Epithelial cell of alveolus of lung (primary cell): ENCODE results near the gene OR10H5. TPM values are rescaled to one million over a fixed set of nuclear protein-coding genes. Genes with fewer than 3 reads are reported as not detected.

Experiments
- total RNA-seq: library from RNA; depleted of rRNA; stranded (reverse); fragments of >200 nt; gene quantifications from 2 replicates; pipeline ENCODE4 v1.2.1, GENCODE V29; 2015

OR10H5 gene, protein sequence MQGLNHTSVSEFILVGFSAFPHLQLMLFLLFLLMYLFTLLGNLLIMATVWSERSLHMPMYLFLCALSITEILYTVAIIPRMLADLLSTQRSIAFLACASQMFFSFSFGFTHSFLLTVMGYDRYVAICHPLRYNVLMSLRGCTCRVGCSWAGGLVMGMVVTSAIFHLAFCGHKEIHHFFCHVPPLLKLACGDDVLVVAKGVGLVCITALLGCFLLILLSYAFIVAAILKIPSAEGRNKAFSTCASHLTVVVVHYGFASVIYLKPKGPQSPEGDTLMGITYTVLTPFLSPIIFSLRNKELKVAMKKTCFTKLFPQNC
- not detected in 2 replicates for total RNA-seq

DNA sequence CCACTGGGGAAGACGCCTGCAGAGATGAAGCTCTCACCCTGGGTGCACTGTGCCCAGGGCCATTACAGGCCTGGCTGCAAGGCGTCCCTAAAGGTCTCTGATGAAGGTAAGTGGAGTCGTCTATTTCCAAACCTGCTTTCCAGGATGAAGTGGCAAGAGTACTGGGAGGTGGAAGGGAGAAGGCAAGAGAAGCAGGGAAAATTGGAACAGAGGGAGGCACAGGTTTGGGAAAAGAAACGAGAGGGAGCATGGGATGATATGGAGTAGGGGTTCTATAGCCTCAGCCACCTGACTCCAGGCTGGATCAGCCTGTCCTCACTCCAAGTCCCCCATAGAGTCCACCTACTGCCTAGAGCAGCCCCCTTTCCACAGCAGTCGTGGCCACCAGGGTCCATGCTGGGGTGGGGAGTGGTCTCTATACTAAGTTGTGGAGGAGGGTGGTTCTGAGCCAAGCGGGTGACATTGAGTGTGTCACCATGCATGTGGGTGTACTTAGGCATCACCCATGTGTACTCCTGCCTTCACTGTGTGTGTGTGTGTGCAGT, at the start of gene OR10H5:
TSS of gene OR10H5 (plus strand) at position 51 of the 545 bp plus-strand sequence. CDS start 6,388 bp downstream, outside the sequence.

DNA sequence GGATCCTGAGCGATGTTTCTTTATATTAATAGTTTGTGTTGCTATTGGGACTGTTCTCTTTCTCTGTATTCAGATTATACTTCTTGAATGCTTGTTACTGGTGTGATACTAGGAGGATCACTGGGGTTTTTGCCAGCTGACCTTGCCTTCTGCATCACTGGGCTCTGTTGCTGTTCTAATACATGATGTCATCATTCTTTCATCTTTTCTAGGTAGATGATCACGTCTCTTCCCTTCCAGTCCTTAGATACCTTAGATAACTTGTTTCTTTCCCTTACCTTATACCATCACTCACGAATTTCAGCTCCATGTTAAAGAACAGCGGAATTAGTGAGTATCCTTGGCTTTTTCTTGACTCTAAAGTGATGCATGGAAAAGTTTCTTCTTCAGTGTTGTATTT, 49.7 kb upstream of the OR10H5 start, which contains the start of gene OR10H3:
TSS of gene OR10H3 (plus strand) at position 264 of the 400 bp plus-strand sequence. CDS start 3,408 bp downstream, outside the sequence.

DNA sequence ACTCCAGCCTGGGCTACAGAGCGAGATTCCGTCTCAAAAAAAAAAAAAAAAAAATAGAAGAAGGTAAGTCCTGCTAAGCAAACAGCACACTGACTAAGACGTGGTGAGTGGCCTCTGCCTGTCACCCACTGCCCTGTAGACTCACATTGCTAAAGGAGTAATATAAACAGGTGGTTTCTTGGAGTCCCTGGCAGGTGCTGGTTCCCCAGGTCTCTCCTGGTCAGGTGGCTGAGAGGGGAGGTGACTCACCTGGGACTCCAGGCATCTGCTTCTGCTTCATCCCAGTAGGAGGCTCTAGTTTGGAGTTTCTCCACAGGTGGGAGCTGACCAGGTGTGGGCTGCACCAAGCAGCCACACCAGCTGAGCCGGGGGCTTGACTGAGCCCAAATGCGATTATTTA, 27.8 kb downstream of the OR10H5 start, which contains the start of gene OR10H1:
TSS of gene OR10H1 (minus strand) at position 359 of the 400 bp plus-strand sequence. CDS start 7,627 bp downstream, outside the sequence.

Other genes starting within 250 kb of the OR10H5 start
- gene CYP4F8, start 172.4 kb upstream of the OR10H5 start, total RNA-seq, result not detected in 2 replicates
- gene CYP4F3, start 146.8 kb upstream of the OR10H5 start, total RNA-seq, result 0.13 TPM in 1 of 2 replicates, not detected in the other
- not detected in 2 replicates for gene CYP4F12, start 114.6 kb upstream of the OR10H5 start, total RNA-seq
- not detected in 2 replicates for gene OR10H2, start 59.6 kb upstream of the OR10H5 start, total RNA-seq
- gene OR10H3, start 49.7 kb upstream of the OR10H5 start, total RNA-seq, result not detected in 2 replicates
- gene OR10H1, start 28.0 kb downstream of the OR10H5 start, total RNA-seq, result not detected in 2 replicates
- gene CYP4F2, start 110.4 kb downstream of the OR10H5 start, total RNA-seq, result not detected in 2 replicates
- gene CYP4F11, start 146.9 kb downstream of the OR10H5 start, total RNA-seq, result not detected in 2 replicates
- not detected in 2 replicates for gene OR10H4, start 161.3 kb downstream of the OR10H5 start, total RNA-seq